Measurements from ENCODE around the gene SPDYC. TPM values are rescaled to one million over a fixed set of nuclear protein-coding genes. Genes with fewer than 3 reads are reported as not detected.

Gene SPDYC
- total and polyA plus RNA-seq, 9 of the 15 experiments (the other 6 are each of a cell fraction or from before 2014, with no cell fraction given): 4.4 to 18.8 (median 9.2) TPM

- TF ChIP-seq E4F1 (CRISPR knock-in tag; IDR thresholded peaks at IDR 0.05; ENCODE audit: borderline replicate concordance): no peak
- TF ChIP-seq GABPA (tag; conservative IDR thresholded peaks at IDR 0.05; ENCODE audit: low read depth): no peak
- TF ChIP-seq TBP (optimal IDR thresholded peaks at IDR 0.05; ENCODE audit: low read depth, low read length): no peak
- TF ChIP-seq ILF3 (IDR thresholded peaks at IDR 0.05; ENCODE audit: borderline replicate concordance): no peak
- no peak for TF ChIP-seq NCOR1 (IDR thresholded peaks at IDR 0.05)
- no peak for TF ChIP-seq ZBTB8A (IDR thresholded peaks at IDR 0.05; ENCODE audit: partially characterized antibody)
- no peak for TF ChIP-seq RAD51 (IDR thresholded peaks at IDR 0.05; ENCODE audit: borderline replicate concordance, low read depth)
- TF ChIP-seq ZNF140 (CRISPR knock-in tag; IDR thresholded peaks at IDR 0.05): no peak
- no peak for TF ChIP-seq POLR2AphosphoS2 (IDR thresholded peaks at IDR 0.05; ENCODE audit: low read length)
- no peak for TF ChIP-seq NBN (IDR thresholded peaks at IDR 0.05; ENCODE audit: low read depth)
- no peak for TF ChIP-seq ETV1 (tag; conservative IDR thresholded peaks at IDR 0.05; ENCODE audit: low read depth)
Observed at GRCh38 chr11:65206901-65207300, 36.9 kb downstream of the SPDYC start (continued).
